A549 (cell line): Measurements from ENCODE around the gene SEC11A. TPM values are rescaled to one million over a fixed set of nuclear protein-coding genes. Genes with fewer than 3 reads are reported as not detected.

Experiments
- BCL3 ChIP-seq: fragments of >200 bp; sonication (Bioruptor Twin); formaldehyde crosslinking; IDR thresholded peaks from 3 replicates; pipeline ENCODE4 v1.6.1; 2016
- BHLHE40 ChIP-seq: IDR thresholded peaks from 2 replicates; pipeline ENCODE4 v1.6.1; 2012; ENCODE audit warnings: low read depth, low read length, inconsistent platforms
- CBX2 ChIP-seq: fragments of 200-600 bp; sonication (generic); IDR thresholded peaks from 2 replicates; pipeline ENCODE4 v1.6.1; 2016; ENCODE audit warnings: low read depth, mild to moderate bottlenecking, borderline replicate concordance
- CHD2 ChIP-seq: fragments of 150-350 bp; IDR thresholded peaks from 2 replicates; pipeline ENCODE4 v1.6.1; 2014; ENCODE audit warnings: low read length; ENCODE audit not compliant: partially characterized antibody
- EHF ChIP-seq: fragments of 250-450 bp; sonication (Bioruptor Pico); IDR thresholded peaks from 2 replicates; pipeline ENCODE4 v1.5.0; 2020; ENCODE audit warnings: mild to moderate bottlenecking
- EHMT2 ChIP-seq: fragments of 200-600 bp; sonication (generic); IDR thresholded peaks from 2 replicates; pipeline ENCODE4 v1.6.1; 2016; ENCODE audit warnings: antibody characterized with exemption, low read depth, mild to moderate bottlenecking, moderate library complexity
- EP300 ChIP-seq, 2 experiments: fragments of >200 bp; sonication (Bioruptor Twin); formaldehyde crosslinking; IDR thresholded peaks; 2 replicates in 1 of 2; 3 replicates in 1 of 2; pipeline ENCODE4 v1.6.1; 2016 to 2017
- FOSL2 ChIP-seq, 2 experiments: fragments of 450-650 bp in 1 of 2; fragments of >200 bp in 1 of 2; sonication (Bioruptor Twin) in 1 of 2; formaldehyde crosslinking; IDR thresholded peaks; 2 replicates each; pipeline versions ENCODE4 v1.5.0 to v1.6.1; 2016 to 2020; ENCODE audit warnings: mild to moderate bottlenecking in 1 of 2, moderate library complexity in 1 of 2
- HEYL ChIP-seq: fragments of 250-450 bp; sonication (Bioruptor Pico); IDR thresholded peaks from 2 replicates; pipeline ENCODE4 v1.8.0; 2021; ENCODE audit warnings: mild to moderate bottlenecking, moderate library complexity
- HOXA7 ChIP-seq: fragments of 250-450 bp; sonication (Bioruptor Pico); IDR thresholded peaks from 2 replicates; pipeline ENCODE4 v1.5.0; 2020; ENCODE audit warnings: mild to moderate bottlenecking, moderate library complexity
- HOXB13 ChIP-seq: fragments of 250-450 bp; sonication (Bioruptor Pico); IDR thresholded peaks from 2 replicates; pipeline ENCODE4 v1.5.0; 2020; ENCODE audit warnings: low read depth, mild to moderate bottlenecking, moderate library complexity
- JUN ChIP-seq, 2 experiments: fragments of >200 bp; sonication (Bioruptor Twin); formaldehyde crosslinking; IDR thresholded peaks; 2 replicates in 1 of 2; 3 replicates in 1 of 2; pipeline ENCODE4 v1.6.1; 2016 to 2017
- KDM5A ChIP-seq: fragments of 200-600 bp; sonication (generic); IDR thresholded peaks from 2 replicates; pipeline ENCODE4 v1.6.1; 2016; ENCODE audit warnings: antibody characterized with exemption, mild to moderate bottlenecking
- NFE2L2 ChIP-seq: fragments of 150-350 bp; conservative IDR thresholded peaks from 2 replicates; pipeline ENCODE4 v1.6.1; 2014; ENCODE audit warnings: low read length
- PHF8 ChIP-seq: fragments of 200-600 bp; sonication (generic); IDR thresholded peaks from 2 replicates; pipeline ENCODE4 v1.6.1; 2016; ENCODE audit warnings: low read depth, mild to moderate bottlenecking, antibody characterized with exemption, moderate library complexity, borderline replicate concordance
- POLR2A ChIP-seq: IDR thresholded peaks from 2 replicates; pipeline ENCODE4 v1.6.1; 2012; ENCODE audit warnings: mild to moderate bottlenecking, low read length
- POLR2AphosphoS2 ChIP-seq: conservative IDR thresholded peaks from 2 replicates; pipeline ENCODE4 v1.6.1; 2012; ENCODE audit warnings: low read length, improper control_type of control experiment, inconsistent platforms
- RARB ChIP-seq: fragments of 250-450 bp; sonication (Bioruptor Pico); IDR thresholded peaks from 2 replicates; pipeline ENCODE4 v1.8.0; 2021; ENCODE audit warnings: mild to moderate bottlenecking, moderate library complexity
- RFX5 ChIP-seq: fragments of 450-650 bp; IDR thresholded peaks from 2 replicates; pipeline ENCODE4 v1.7.1; 2014; ENCODE audit warnings: antibody characterized with exemption, mild to moderate bottlenecking, moderate library complexity
- RNF2 ChIP-seq: fragments of 200-600 bp; sonication (generic); IDR thresholded peaks from 2 replicates; pipeline ENCODE4 v1.6.1; 2016; ENCODE audit warnings: low read depth, mild to moderate bottlenecking, antibody characterized with exemption, moderate library complexity, borderline replicate concordance
- TFCP2L1 ChIP-seq: fragments of 250-450 bp; sonication (Bioruptor Pico); IDR thresholded peaks from 2 replicates; pipeline ENCODE4 v1.5.0; 2021; ENCODE audit warnings: mild to moderate bottlenecking
- ZC3H11A ChIP-seq: fragments of 450-650 bp; IDR thresholded peaks from 2 replicates; pipeline ENCODE4 v1.6.1; 2014; ENCODE audit warnings: antibody characterized with exemption, mild to moderate bottlenecking
- ZNF302 ChIP-seq: fragments of 250-450 bp; sonication (Bioruptor Pico); IDR thresholded peaks from 2 replicates; pipeline ENCODE4 v1.9.0; 2021; ENCODE audit warnings: inconsistent platforms, mild to moderate bottlenecking, moderate library complexity
- ZSCAN20 ChIP-seq: fragments of 250-450 bp; sonication (Bioruptor Pico); IDR thresholded peaks from 2 replicates; pipeline ENCODE4 v1.8.0; 2022; ENCODE audit warnings: mild to moderate bottlenecking, moderate library complexity
- polyA plus RNA-seq, 4 experiments: library from polyadenylated mRNA; depleted of rRNA in 3 of 4; stranded (reverse); fragments of >200 nt; fragmentation: RNase III in 1 of 4; extraction: RNeasy Plus Mini Kit Qiagen cat#74134 plus additional on column Dnase treatment in 1 of 4; gene quantifications; 2 replicates in 3 of 4; 3 replicates in 1 of 4; pipeline ENCODE4 v1.2.3, GENCODE V29; 2011 to 2017
- TF ChIP-seq, protein P1 (sequence below): IDR thresholded peaks from 2 replicates; pipeline ENCODE4 v1.6.1; 2012
- TF ChIP-seq, protein P2 (sequence below): IDR thresholded peaks from 2 replicates; pipeline ENCODE4 v1.6.1; 2012; ENCODE audit warnings: low read depth, borderline replicate concordance
- TF ChIP-seq, protein P3 (sequence below): fragments of 450-650 bp; IDR thresholded peaks from 2 replicates; pipeline ENCODE4 v1.6.1; 2014; ENCODE audit warnings: antibody characterized with exemption

Gene SEC11A
- polyA plus RNA-seq, 2 of the 4 experiments (the other 2 are of a cell fraction), result 380 to 490 TPM

GRCh38 chr15:84653910-84654688 is 61.8 kb downstream of the SEC11A start, which contains the start of gene WDR73 (continued):
- TF ChIP-seq, protein P1, sequence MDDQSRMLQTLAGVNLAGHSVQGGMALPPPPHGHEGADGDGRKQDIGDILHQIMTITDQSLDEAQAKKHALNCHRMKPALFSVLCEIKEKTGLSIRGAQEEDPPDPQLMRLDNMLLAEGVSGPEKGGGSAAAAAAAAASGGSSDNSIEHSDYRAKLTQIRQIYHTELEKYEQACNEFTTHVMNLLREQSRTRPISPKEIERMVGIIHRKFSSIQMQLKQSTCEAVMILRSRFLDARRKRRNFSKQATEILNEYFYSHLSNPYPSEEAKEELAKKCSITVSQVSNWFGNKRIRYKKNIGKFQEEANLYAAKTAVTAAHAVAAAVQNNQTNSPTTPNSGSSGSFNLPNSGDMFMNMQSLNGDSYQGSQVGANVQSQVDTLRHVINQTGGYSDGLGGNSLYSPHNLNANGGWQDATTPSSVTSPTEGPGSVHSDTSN, result no peak; the same call in none of the 2 replicates
- TF ChIP-seq HOXB13 (CRISPR knock-in tag), result no peak
- no peak for TF ChIP-seq POLR2AphosphoS2
- TF ChIP-seq RFX5, result no peak
- 0 out of 2 replicates have a peak, but pooled peaks have one; percentile 55 for TF ChIP-seq HOXA7 (CRISPR knock-in tag)
- TF ChIP-seq ZNF302, result no peak
- TF ChIP-seq JUN (IDR thresholded peaks at IDR 0.05), result peak; percentile 83 to 84
- no peak for TF ChIP-seq CBX2
- TF ChIP-seq KDM5A, result peak; percentile 66
- peak; percentile 80 for TF ChIP-seq POLR2A
- TF ChIP-seq FOSL2 (IDR thresholded peaks at IDR 0.05), result no peak
- TF ChIP-seq FOSL2 (CRISPR knock-in tag; IDR thresholded peaks at IDR 0.05), result no peak
- TF ChIP-seq NFE2L2, result no peak
- TF ChIP-seq EHF (CRISPR knock-in tag), result no peak
- no peak for TF ChIP-seq ZSCAN20 (CRISPR knock-in tag)
- TF ChIP-seq, protein P2, sequence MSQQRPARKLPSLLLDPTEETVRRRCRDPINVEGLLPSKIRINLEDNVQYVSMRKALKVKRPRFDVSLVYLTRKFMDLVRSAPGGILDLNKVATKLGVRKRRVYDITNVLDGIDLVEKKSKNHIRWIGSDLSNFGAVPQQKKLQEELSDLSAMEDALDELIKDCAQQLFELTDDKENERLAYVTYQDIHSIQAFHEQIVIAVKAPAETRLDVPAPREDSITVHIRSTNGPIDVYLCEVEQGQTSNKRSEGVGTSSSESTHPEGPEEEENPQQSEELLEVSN, result peak; percentile 24; the same call in 1 of the 2 replicates
- 0 out of 2 replicates have a peak, but pooled peaks have one; percentile 39 for TF ChIP-seq TFCP2L1
- TF ChIP-seq, protein P3, sequence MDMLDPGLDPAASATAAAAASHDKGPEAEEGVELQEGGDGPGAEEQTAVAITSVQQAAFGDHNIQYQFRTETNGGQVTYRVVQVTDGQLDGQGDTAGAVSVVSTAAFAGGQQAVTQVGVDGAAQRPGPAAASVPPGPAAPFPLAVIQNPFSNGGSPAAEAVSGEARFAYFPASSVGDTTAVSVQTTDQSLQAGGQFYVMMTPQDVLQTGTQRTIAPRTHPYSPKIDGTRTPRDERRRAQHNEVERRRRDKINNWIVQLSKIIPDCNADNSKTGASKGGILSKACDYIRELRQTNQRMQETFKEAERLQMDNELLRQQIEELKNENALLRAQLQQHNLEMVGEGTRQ, result no peak
- TF ChIP-seq ZC3H11A, result no peak
- TF ChIP-seq PHF8, result peak; percentile 83
- TF ChIP-seq HEYL, result no peak
- peak; percentile 81; the same call in 2 of the 3 replicates for TF ChIP-seq BCL3
- no peak for TF ChIP-seq EP300 (IDR thresholded peaks at IDR 0.05)
- TF ChIP-seq RNF2, result no peak
- no peak for TF ChIP-seq RARB
- no peak for TF ChIP-seq BHLHE40
- TF ChIP-seq CHD2, result peak; percentile 99
- TF ChIP-seq EHMT2, result no peak
